AG04450 (cell line): Measurements from ENCODE around the gene RSAD1. TPM values are rescaled to one million over a fixed set of nuclear protein-coding genes. Genes with fewer than 3 reads are reported as not detected.

Experiments used
- CTCF ChIA-PET: fragments of 300-600, 350-600 bp; formaldehyde crosslinking; extraction: SDS; loops from one replicate; lab custom pipeline; 2022; ENCODE audit warnings: antibody characterized with exemption, inconsistent platforms; lab: Charles Lee
- POLR2A ChIA-PET: fragments of 350-600 bp; formaldehyde crosslinking; extraction: SDS; loops from one replicate; lab custom pipeline; 2021; ENCODE audit warnings: antibody characterized with exemption, inconsistent platforms; lab: Yijun Ruan, JAX
- DNase-seq: peaks from one replicate; pipeline ENCODE4 v3.0.0-alpha.2; 2011; ENCODE audit warnings: low read depth, low spot score
- H3K27ac ChIP-seq: one replicate; pipeline ENCODE4 v1.5.1; 2012; ENCODE audit warnings: low read depth, low read length, control low read depth
- H3K27me3 ChIP-seq: one replicate; pipeline ENCODE4 v1.6.0; 2012; ENCODE audit warnings: low read length; ENCODE audit not compliant: control insufficient read depth, insufficient read depth
- H3K4me3 ChIP-seq: 2 replicates; pipeline ENCODE4 v1.5.1; 2011; ENCODE audit warnings: mild to moderate bottlenecking, low read depth, low read length, control low read depth
- H3K9me3 ChIP-seq: 2 replicates; pipeline ENCODE4 v1.5.1; 2012; ENCODE audit warnings: low read length; ENCODE audit not compliant: control insufficient read depth, insufficient read depth
- polyA plus RNA-seq: library from polyadenylated mRNA; depleted of rRNA; stranded (reverse); fragments of >200 nt; gene quantifications from 2 replicates; pipeline ENCODE4 v1.2.3, GENCODE V29; 2011
- TF ChIP-seq, protein P1 (sequence below): IDR thresholded peaks from 2 replicates; pipeline ENCODE4 v1.5.1; 2011; ENCODE audit warnings: low read depth, low read length, control low read depth, inconsistent platforms

Gene RSAD1
- polyA plus RNA-seq, 1 experiment, result 15.5 TPM

DNA sequence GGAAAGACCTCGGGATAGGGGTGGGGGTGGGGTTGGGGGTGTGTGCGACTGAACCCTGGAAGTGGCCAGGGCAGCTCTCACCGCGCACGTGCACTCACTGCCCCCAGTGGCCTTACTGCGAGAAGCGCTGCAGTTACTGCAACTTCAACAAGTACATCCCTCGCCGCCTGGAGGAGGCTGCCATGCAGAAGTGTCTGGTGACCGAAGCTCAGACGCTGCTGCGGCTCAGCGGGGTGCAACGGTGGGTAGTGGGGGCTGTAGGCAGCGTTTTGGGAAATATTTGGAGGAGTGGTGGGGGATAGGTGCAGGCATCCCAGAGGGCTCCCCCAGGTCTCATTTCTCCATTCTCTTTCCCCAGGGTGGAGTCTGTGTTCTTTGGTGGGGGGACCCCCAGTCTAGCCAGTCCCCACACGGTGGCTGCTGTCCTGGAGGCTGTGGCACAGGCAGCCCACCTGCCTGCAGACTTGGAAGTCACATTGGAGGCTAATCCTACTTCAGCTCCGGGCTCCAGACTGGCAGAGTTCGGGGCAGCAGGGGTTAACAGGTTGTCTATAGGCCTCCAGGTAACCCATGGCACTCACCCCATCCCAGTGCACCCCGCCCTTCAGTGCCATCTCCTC, 972 bp downstream of the RSAD1 start:
- no peaks in the 10 kb centered on the region for H3K27me3 ChIP-seq
- TF ChIP-seq, protein P1, sequence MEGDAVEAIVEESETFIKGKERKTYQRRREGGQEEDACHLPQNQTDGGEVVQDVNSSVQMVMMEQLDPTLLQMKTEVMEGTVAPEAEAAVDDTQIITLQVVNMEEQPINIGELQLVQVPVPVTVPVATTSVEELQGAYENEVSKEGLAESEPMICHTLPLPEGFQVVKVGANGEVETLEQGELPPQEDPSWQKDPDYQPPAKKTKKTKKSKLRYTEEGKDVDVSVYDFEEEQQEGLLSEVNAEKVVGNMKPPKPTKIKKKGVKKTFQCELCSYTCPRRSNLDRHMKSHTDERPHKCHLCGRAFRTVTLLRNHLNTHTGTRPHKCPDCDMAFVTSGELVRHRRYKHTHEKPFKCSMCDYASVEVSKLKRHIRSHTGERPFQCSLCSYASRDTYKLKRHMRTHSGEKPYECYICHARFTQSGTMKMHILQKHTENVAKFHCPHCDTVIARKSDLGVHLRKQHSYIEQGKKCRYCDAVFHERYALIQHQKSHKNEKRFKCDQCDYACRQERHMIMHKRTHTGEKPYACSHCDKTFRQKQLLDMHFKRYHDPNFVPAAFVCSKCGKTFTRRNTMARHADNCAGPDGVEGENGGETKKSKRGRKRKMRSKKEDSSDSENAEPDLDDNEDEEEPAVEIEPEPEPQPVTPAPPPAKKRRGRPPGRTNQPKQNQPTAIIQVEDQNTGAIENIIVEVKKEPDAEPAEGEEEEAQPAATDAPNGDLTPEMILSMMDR, result peak; percentile 60
- peak; percentile 56 for DNase-seq
- ChIA-PET CTCF (interaction anchor here (0.7 to 2.4 kb wide), 16 partner anchors 8 to 238 kb away, joined by 3 to 28 read pairs (median 4); partner anchors contain the start of genes CHAD and LRRC59), POLR2A (interaction anchor here (0.9 to 1.0 kb wide), 2 partner anchors 21 to 82 kb away, joined by 3 to 5 read pairs; partner anchors contain the start of gene LRRC59)
- H3K9me3 ChIP-seq, result no peaks in the 10 kb centered on the region; the same call in 1 of the 2 replicates
- peak overlapping the region; percentile 88 for H3K4me3 ChIP-seq
- peak overlapping the region; percentile 73 for H3K27ac ChIP-seq

- Histone ChIP-seq H3K27ac (no peak overlapping the region), H3K27me3 (no peaks in the 10 kb centered on the region), H3K9me3 (no peaks in the 10 kb centered on the region; the same call in 1 of the 2 replicates), H3K4me3 (no peak overlapping the region)
- POLR2A ChIA-PET, result interaction anchor here (1.0 kb wide), 1 partner anchor 83 kb away, joined by 5 read pairs; the partner anchor contains the start of gene LRRC59
- DNase-seq, result no peak
- CTCF ChIA-PET, result interaction anchor here (1.0 to 2.4 kb wide), 7 partner anchors 8 to 171 kb away, joined by 3 to 28 read pairs (median 5); partner anchors contain the start of genes CHAD and LRRC59
- TF ChIP-seq, protein P1, result no peak
Observed at GRCh38 chr17:50480142-50480764, 1.6 kb downstream of the RSAD1 start.

GRCh38 chr17:50480854-50481490, 2.3 kb downstream of the RSAD1 start:
- H3K27me3 ChIP-seq, result no peaks in the 10 kb centered on the region
- TF ChIP-seq, protein P1, result no peak
- H3K4me3 ChIP-seq, result no peak overlapping the region
- H3K27ac ChIP-seq, result no peak overlapping the region
- no peaks in the 10 kb centered on the region; the same call in 1 of the 2 replicates for H3K9me3 ChIP-seq
- ChIA-PET POLR2A (no interaction called here), CTCF (interaction anchor here (1.1 kb wide), 1 partner anchor 214 kb away, joined by 6 read pairs; no protein-coding TSS in a partner anchor)
- no peak for DNase-seq

DNA sequence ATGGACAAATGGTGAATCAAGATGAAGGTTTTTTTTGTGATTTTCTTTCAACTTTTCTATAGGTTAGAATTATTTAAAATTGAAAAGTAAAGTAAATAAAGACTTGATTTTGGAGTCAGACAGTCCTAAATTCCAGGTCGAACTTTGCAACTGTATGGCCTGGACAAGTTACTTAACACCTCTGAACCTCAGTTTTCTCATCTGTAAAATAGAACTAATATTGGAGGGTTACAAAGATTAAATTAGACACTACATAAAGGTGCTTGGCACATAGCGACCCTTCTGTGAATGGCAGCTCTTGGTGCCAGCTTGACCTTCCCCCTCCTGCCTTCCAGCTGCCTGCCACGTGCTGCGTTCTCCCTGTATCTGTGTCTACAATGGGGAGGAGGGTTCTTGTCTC, 3.0 kb downstream of the RSAD1 start:
- POLR2A ChIA-PET, result no interaction called here
- CTCF ChIA-PET, result interaction anchor here (0.7 to 3.9 kb wide), 4 partner anchors 20 to 213 kb away, joined by 3 to 22 read pairs (median 4); partner anchors contain the start of gene LRRC59
- H3K27ac ChIP-seq, result no peak overlapping the region
- DNase-seq, result no peak
- no peaks in the 10 kb centered on the region for H3K27me3 ChIP-seq
- H3K9me3 ChIP-seq, result no peaks in the 10 kb centered on the region; the same call in 1 of the 2 replicates
- no peak overlapping the region for H3K4me3 ChIP-seq
- TF ChIP-seq, protein P1, result no peak
